K562 treated with DMSO at 1 percent for 4 hours (cell line): Measurements from ENCODE around the gene ZNF239. TPM values are rescaled to one million over a fixed set of nuclear protein-coding genes. Genes with fewer than 3 reads are reported as not detected.

Experiments
- total RNA-seq: library from RNA; unstranded; fragments of 300-600 nt; gene quantifications from 2 replicates; pipeline ENCODE4 v1.2.3, GENCODE V29; 2022; ENCODE audit not compliant: insufficient read depth

Gene ZNF239
- total RNA-seq, result 0.99 and 2.1 TPM in 2 replicates

GRCh38 chr10:43574001-43574892 is at the start of gene ZNF239:
ZNF239 (minus strand) TSS chr10:43574616; CDS start chr10:43558079, 16,537 bp downstream.

DNA sequence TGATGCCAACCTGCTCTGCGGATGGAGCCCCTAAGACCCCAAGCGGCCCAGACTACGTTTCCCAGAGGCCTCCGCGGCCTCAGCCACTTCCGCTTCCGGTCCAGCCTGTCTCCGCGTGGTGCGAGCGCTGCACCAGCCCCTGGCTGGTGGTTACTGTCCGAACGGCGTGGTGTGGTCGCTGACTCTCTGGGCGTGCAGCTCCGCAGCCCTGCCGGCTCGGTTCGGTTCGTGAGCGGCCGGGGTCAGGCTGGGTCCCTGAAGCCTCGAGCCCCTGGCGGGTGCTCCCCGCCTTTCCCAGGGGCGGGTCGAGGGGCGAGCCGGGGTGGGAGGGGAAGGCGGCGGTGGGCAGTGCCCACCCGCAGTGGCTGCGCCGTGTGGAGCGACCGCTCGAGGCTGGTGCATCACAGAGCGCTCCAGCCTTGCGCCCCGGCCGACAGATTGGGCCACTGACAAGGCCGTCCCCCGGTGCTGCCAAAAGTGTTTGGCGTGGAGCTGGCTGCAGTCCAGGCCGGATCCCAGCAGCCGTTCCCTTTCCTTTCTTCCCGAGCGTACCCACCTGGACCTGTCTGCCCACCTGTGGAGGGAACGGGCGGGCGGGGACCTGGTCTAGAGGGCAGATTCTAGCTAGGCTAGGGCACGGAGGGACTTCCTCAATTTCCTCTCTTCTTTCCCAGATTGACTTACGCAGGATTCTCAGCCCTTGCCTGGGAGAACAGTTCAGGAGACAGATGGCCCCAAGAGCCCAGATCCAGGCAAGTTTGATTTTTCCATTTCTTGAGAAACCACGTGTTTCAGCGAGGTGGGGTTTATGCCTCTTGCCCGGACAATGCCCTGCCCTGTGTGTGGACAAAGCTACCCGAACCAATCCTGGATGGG is 32.1 kb upstream of the ZNF239 start, which contains the start of gene ZNF485:
Gene ZNF485, plus strand, starts transcription at position 116 of the 876 bp plus-strand sequence. Its CDS starts 613 bp downstream, at position 729.

Other genes starting within 250 kb of the ZNF239 start
- gene FXYD4, start 203.0 kb downstream of the ZNF239 start, total RNA-seq, result not detected in 2 replicates
- gene HNRNPF, start 165.4 kb downstream of the ZNF239 start, total RNA-seq, result 294 and 319 TPM in 2 replicates
- gene ZNF487, start 137.5 kb downstream of the ZNF239 start, total RNA-seq, result 3.1 and 7.2 TPM in 2 replicates
- 0.81 and 1.7 TPM in 2 replicates for gene ZNF485, start 31.8 kb upstream of the ZNF239 start, total RNA-seq
- gene ZNF32, start 74.3 kb upstream of the ZNF239 start, total RNA-seq, result 13.2 and 16.0 TPM in 2 replicates